Measurements from ENCODE around the gene ZNF609. TPM values are rescaled to one million over a fixed set of nuclear protein-coding genes. Genes with fewer than 3 reads are reported as not detected.

Gene ZNF609
- total and polyA plus RNA-seq, 10 of the 15 experiments (the other 5 are each of a cell fraction or from before 2014, with no cell fraction given) = 5.1 to 35.3 (median 13.6) TPM

GRCh38 chr15:64507845-64508244, 47.5 kb downstream of the ZNF609 start:
- no peaks in the 10 kb centered on the region for H3K27me3 ChIP-seq (replicated peaks in 1 of 2; ENCODE audit: control insufficient read depth in 2 of 2, insufficient read depth in 2 of 2, low read length in 1 of 2)
- intact Hi-C loops (cut with micrococcal nuclease; ENCODE audit: unreplicated experiment) = no loop called here
- peaks cover 26% of the 10 kb centered on the region for H3K4me1 ChIP-seq (ENCODE audit: control insufficient read depth, insufficient read depth, low read length)
- BruUV-seq (replicated peaks) = no TSS peak
- FAIRE-seq = no peak
- DNase-seq (ENCODE audit: low read depth, low spot score) = no peak
- CTCF ChIA-PET = interaction anchor here (0.6 to 2.8 kb wide), 17 partner anchors 13 to 467 kb away, joined by 3 to 9 read pairs (median 5); no protein-coding TSS in a partner anchor
- H2AFZ ChIP-seq (ENCODE audit: control insufficient read depth, low read depth, low read length) = no peak overlapping the region
- peaks cover 1 to 13% of the 10 kb centered on the region in 2 experiments; a peak in 3 of 4 replicates for H3K36me3 ChIP-seq (ENCODE audit: control insufficient read depth in 2 of 2, insufficient read depth in 2 of 2, low read length in 1 of 2)
- H4K20me1 ChIP-seq (ENCODE audit: control insufficient read depth, insufficient read depth) = no peaks in the 10 kb centered on the region
- H3K4me3 ChIP-seq = peak overlapping the region; percentile 42; the same call in 1 of the 2 replicates
- RAD21 ChIA-PET (ENCODE audit: unreplicated experiment) = interaction anchor here (0.9 to 3.1 kb wide), 25 partner anchors 14 to 298 kb away, joined by 3 to 45 read pairs (median 6); partner anchors contain the start of gene ZNF609
- no peak for TF ChIP-seq ZBTB4 (CRISPR knock-in tag; IDR thresholded peaks at IDR 0.05)
- peak; percentile 6; the same call in 1 of the 2 replicates for TF ChIP-seq NFIC (IDR thresholded peaks at IDR 0.05; ENCODE audit: low read depth, low read length)
- ATAC-seq = peak; percentile 7; the same call in 2 of the 3 replicates
- in situ Hi-C loops (cut with MboI) = no loop called here
- peak overlapping the region; percentile 35; the same call in 1 of the 2 replicates for H3K9ac ChIP-seq (ENCODE audit: control insufficient read depth, insufficient read depth, low read length)
- 0% methylated on average over 2 of the region's 2 CpGs for WGBS (ENCODE audit: insufficient coverage, insufficient replicate concordance, low lambda C conversion rate, missing lambda C conversion rate)
- H3K79me2 ChIP-seq (ENCODE audit: control insufficient read depth, insufficient read depth, low read length) = peaks cover 75% of the 10 kb centered on the region
- SMC1A ChIA-PET (ENCODE audit: uncharacterized antibody, unreplicated experiment) = interaction anchor here (0.7 to 5.1 kb wide), 42 partner anchors 9 to 187 kb away, joined by 3 to 51 read pairs (median 7); partner anchors contain the start of gene ZNF609
- POLR2A ChIA-PET = interaction anchor here (0.5 to 2.9 kb wide), 10 partner anchors 15 to 127 kb away, joined by 3 to 15 read pairs (median 6); no protein-coding TSS in a partner anchor
- peak overlapping the region; percentile 56 for H3K4me2 ChIP-seq (ENCODE audit: control insufficient read depth, insufficient read depth)
- no peaks in the 10 kb centered on the region for H3K9me3 ChIP-seq (replicated peaks; ENCODE audit: control insufficient read depth, insufficient read depth, low read length)
- H3K27ac ChIP-seq (ENCODE audit: control insufficient read depth, insufficient read depth) = peak overlapping the region; percentile 76
